Heart right ventricle (tissue), 16 donors: ENCODE data around the gene AHCY. TPM values are rescaled to one million over a fixed set of nuclear protein-coding genes. Genes with fewer than 3 reads are reported as not detected.

Experiments
- ATAC-seq, 8 donors: fragments of 200-7000 bp; cut with Tn5 transposase; one replicate each; pipeline ENCODE4 v1.9.1; 2020; ENCODE audit warnings: mild to moderate bottlenecking in 8 of 8, moderate library complexity in 8 of 8, moderate number of reproducible peaks in 1 of 8
- DNase-seq, 2 donors: peaks; one replicate each; pipeline ENCODE4 v3.0.0-alpha.2; 2020
- H3K27ac ChIP-seq, 10 donors: fragments of 200-600 bp; sonication (generic) in 2 of 10; one replicate each; pipeline versions ENCODE4 v1.5.0 to v1.8.0; 2020 to 2022; ENCODE audit warnings: mild to moderate bottlenecking in 3 of 10
- H3K27me3 ChIP-seq, 7 donors: fragments of 200-600 bp; one replicate each; pipeline ENCODE4 v1.8.0; 2021 to 2022; ENCODE audit warnings: mild to moderate bottlenecking in 2 of 7
- H3K36me3 ChIP-seq, 9 donors: fragments of 200-600 bp; sonication (generic) in 1 of 9; one replicate each; pipeline versions ENCODE4 v1.5.0 to v1.8.0; 2020 to 2022; ENCODE audit warnings: mild to moderate bottlenecking in 2 of 9
- H3K4me1 ChIP-seq, 9 donors: fragments of 200-600 bp; sonication (generic) in 1 of 9; one replicate each; pipeline versions ENCODE4 v1.5.0 to v1.8.0; 2020 to 2022; ENCODE audit warnings: mild to moderate bottlenecking in 4 of 9
- H3K4me3 ChIP-seq, 10 donors: fragments of 200-600 bp; sonication (generic) in 2 of 10; one replicate each; pipeline versions ENCODE4 v1.5.0 to v1.8.0; 2020 to 2022; ENCODE audit warnings: mild to moderate bottlenecking in 7 of 10, moderate library complexity in 2 of 10
- H3K9me3 ChIP-seq, 11 donors: fragments of 200-600 bp in 10 of 11; sonication (generic) in 2 of 11; one replicate each; pipeline versions ENCODE4 v1.5.0 to v1.8.0; 2013 to 2022; ENCODE audit warnings: mild to moderate bottlenecking in 2 of 11, control low read depth in 1 of 11, moderate library complexity in 1 of 11
- WGBS, 2 donors: extraction: QIAGEN DNeasy Blood & Tissue Kit; methylation state at CpG; one replicate each; pipeline ENCODE4 v1.1.7; 2013; ENCODE audit warnings: inconsistent platforms in 1 of 2; 5-methylcytosine and 5-hydroxymethylcytosine counted together
- intact Hi-C, 10 donors: fragments of 100-400 bp; cut with DNase I; formaldehyde crosslinking; loops; one replicate each; pipeline versions ENCODE4 v1.11.1 to v1.14.2; 2022
- polyA plus RNA-seq, 2 donors: library from polyadenylated mRNA; stranded (reverse); fragments of 200-250 nt; gene quantifications; one replicate each; pipeline ENCODE4 v1.2.3, GENCODE V29; 2013
- total RNA-seq, 10 donors: library from RNA; stranded (reverse); fragmentation: NEBNext Ultra II Directional in 3 of 10; extraction: Animal tissue kit (Norgen Biotek cat#: 25700) in 3 of 10; gene quantifications; one replicate each; pipeline versions ENCODE4 v1.2.1 to v1.2.4, GENCODE V29; 2021 to 2023
- TF ChIP-seq, protein P1 (sequence below), 9 donors: fragments of 200-600 bp; sonication (generic) in 2 of 9; IDR thresholded peaks; one replicate each; pipeline versions ENCODE4 v1.5.0 to v1.8.0; 2021 to 2022; ENCODE audit warnings: antibody characterized with exemption in 9 of 9, mild to moderate bottlenecking in 5 of 9, moderate library complexity in 1 of 9
- donor health status: Arrhythmogenic right ventricular cardiomyopathy.
- donor health status: ischemic (EF 13 %, LVEDD 7.1; RV severe dilation, severe dysfunction).
- donor health status: healthy with polysubstance abuse.
- donor health status: DM: no; HTN: yes; CAD: no.
- donor health status: DM: no; HTN: no; CAD: no.
- donor health status: ischemic (EF 25% LVEDD 6.9; RV normal size, moderate dysfunction).
- donor health status: ischemic (EF 25% LVEDD 5.7; RV mildly dilated, moderate dysfunction).
- donor health status: healthy.
- donor health status: DM: yes; HTN: yes; CAD: no.
- donor health status: Ischemic cardiomyopathy.
- donor health status: ischemic (EF 35%, LVEDD 5.7; RV mildly dilated, moderate dysfunction).
- donor health status: nonischemic (EF 11% LVEDD 7.7; RV severe dilation, severe dysfunction).
- donor health status: DM: yes; HTN: yes; CAD: no.
- donor health status: PGD.
- donor health status: ischemic (EF 29% LVEDD 5.4; RV normal size, mild dysfunction).
- donor health status: nonischemic (EF 23%, LVEDD 6.1; RV moderate dilation, normal function).

The AHCY gene
- total and polyA plus RNA-seq, 12 donors: 42.3 to 83.9 (median 56.7) TPM

DNA sequence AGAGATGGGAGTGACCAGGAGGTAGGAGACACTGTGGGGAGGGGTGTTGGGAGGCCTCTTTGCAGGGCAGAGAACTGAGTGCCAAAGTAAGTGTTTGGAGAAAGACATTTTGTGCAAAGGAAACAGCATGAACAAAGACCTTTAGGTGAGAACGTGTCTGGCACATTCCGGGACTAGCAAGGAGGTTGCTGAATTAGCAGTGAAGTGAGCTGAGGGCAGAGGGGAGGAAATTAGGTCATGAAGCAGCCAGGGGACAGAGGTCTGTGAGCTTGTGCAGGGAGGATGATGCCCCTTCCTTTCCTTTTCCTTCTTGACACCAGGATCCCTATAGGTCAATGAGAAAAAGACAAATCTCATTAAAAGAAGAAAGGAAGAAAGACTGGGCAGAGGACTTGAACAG lies 21.4 kb upstream of the AHCY start:
- TF ChIP-seq, protein P1, sequence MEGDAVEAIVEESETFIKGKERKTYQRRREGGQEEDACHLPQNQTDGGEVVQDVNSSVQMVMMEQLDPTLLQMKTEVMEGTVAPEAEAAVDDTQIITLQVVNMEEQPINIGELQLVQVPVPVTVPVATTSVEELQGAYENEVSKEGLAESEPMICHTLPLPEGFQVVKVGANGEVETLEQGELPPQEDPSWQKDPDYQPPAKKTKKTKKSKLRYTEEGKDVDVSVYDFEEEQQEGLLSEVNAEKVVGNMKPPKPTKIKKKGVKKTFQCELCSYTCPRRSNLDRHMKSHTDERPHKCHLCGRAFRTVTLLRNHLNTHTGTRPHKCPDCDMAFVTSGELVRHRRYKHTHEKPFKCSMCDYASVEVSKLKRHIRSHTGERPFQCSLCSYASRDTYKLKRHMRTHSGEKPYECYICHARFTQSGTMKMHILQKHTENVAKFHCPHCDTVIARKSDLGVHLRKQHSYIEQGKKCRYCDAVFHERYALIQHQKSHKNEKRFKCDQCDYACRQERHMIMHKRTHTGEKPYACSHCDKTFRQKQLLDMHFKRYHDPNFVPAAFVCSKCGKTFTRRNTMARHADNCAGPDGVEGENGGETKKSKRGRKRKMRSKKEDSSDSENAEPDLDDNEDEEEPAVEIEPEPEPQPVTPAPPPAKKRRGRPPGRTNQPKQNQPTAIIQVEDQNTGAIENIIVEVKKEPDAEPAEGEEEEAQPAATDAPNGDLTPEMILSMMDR (IDR thresholded peaks at IDR 0.05): no peak
- H3K4me1 ChIP-seq: peaks cover 0 to 17% (median 0%) of the 10 kb centered on the region in 9 donors
- ATAC-seq: peak in 1 of 8 donors; percentile 49
- no peaks in the 10 kb centered on the region for H3K27me3 ChIP-seq
- DNase-seq: no peak
- no peak overlapping the region for H3K4me3 ChIP-seq
- H3K36me3 ChIP-seq: no peaks in the 10 kb centered on the region
- no peaks in the 10 kb centered on the region for H3K9me3 ChIP-seq
- 29 to 40% methylated on average over 2 of the region's 2 CpGs for WGBS, 2 donors
- intact Hi-C loops: no loop called here
- no peak overlapping the region for H3K27ac ChIP-seq

- intact Hi-C loops: no loop called here
- ATAC-seq: no peak
- TF ChIP-seq, protein P1 (IDR thresholded peaks at IDR 0.05): no peak
- H3K27me3 ChIP-seq: no peaks in the 10 kb centered on the region
- DNase-seq: no peak
- H3K4me3 ChIP-seq: no peak overlapping the region
- H3K9me3 ChIP-seq: no peaks in the 10 kb centered on the region
- H3K36me3 ChIP-seq: no peaks in the 10 kb centered on the region
- H3K4me1 ChIP-seq: peaks cover 0 to 17% (median 0%) of the 10 kb centered on the region in 9 donors
- no peak overlapping the region for H3K27ac ChIP-seq
- 69 to 78% methylated on average over 9 of the region's 9 CpGs for WGBS, 2 donors
Observed at GRCh38 chr20:34322267-34323105, 19.3 kb upstream of the AHCY start.

- ATAC-seq: no peak
- Histone ChIP-seq H3K27ac (no peak overlapping the region), H3K27me3 (no peaks in the 10 kb centered on the region), H3K4me1 (peaks cover 0 to 17% (median 0%) of the 10 kb centered on the region in 9 donors), H3K4me3 (no peak overlapping the region), H3K36me3 (no peaks in the 10 kb centered on the region), H3K9me3 (no peaks in the 10 kb centered on the region)
- intact Hi-C loops: no loop called here
- DNase-seq: no peak
- TF ChIP-seq, protein P1 (IDR thresholded peaks at IDR 0.05): no peak
- 73 to 83% methylated on average over 3 of the region's 3 CpGs for WGBS, 2 donors
Observed at GRCh38 chr20:34320861-34321260, 17.7 kb upstream of the AHCY start.

DNA sequence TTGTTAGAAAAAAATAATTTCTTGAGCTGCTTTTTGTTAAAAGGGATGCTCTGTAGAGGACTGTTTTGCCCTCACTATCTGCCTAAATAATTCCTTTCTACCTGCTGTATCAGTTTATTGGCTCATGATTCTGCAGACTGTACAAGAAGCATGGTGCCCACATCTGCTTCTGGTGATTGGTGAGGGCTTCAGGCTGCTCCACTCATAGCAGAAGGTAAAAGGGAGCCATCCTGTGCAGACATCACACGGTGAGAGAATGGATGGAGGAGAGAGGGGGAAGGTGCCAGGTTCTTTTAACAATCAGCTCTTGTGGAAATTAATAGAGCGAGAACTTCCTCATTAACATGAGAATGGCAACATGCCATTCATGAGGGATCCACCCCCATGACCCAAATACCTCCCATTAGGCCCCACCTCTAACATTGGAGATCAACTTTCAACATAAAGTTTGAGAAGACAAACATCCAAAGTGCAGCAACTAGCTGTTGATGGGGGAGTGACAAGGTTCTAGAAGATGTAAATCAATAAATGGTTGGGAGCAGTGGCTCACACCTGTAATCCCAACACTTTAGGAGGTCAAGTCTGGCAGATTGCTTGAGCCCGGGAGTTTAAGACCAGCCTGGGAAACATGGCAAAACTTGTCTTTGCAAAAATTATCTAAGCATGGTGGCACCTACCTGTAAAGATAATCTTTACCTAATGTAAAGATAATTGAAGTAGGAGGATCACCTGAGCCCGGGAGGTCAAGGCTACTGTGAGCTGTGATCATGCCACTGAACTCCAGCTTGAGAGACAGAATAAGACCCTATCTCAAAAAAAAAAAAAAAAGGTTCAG lies 15.7 kb upstream of the AHCY start:
- intact Hi-C loops: loop anchor here in 8 of 10 donors (10.0 kb wide), 5 partner anchors 156 to 456 kb away; partner anchors contain the start of gene TP53INP2 (in 1 of the 8)
- TF ChIP-seq, protein P1 (IDR thresholded peaks at IDR 0.05): no peak
- no peaks in the 10 kb centered on the region for H3K27me3 ChIP-seq
- 80% methylated on average over 4 of the region's 4 CpGs for WGBS, 2 donors
- no peak for ATAC-seq
- H3K36me3 ChIP-seq: no peaks in the 10 kb centered on the region
- H3K27ac ChIP-seq: no peak overlapping the region
- H3K9me3 ChIP-seq: no peaks in the 10 kb centered on the region
- H3K4me1 ChIP-seq: peaks cover 0 to 10% (median 0%) of the 10 kb centered on the region in 9 donors
- no peak overlapping the region for H3K4me3 ChIP-seq
- no peak for DNase-seq
